ENCODE measurements around the gene SEMA4B. TPM values are rescaled to one million over a fixed set of nuclear protein-coding genes. Genes with fewer than 3 reads are reported as not detected.

Gene SEMA4B
- total RNA-seq, 1 experiment from 2014 or later: 50.2 TPM

DNA sequence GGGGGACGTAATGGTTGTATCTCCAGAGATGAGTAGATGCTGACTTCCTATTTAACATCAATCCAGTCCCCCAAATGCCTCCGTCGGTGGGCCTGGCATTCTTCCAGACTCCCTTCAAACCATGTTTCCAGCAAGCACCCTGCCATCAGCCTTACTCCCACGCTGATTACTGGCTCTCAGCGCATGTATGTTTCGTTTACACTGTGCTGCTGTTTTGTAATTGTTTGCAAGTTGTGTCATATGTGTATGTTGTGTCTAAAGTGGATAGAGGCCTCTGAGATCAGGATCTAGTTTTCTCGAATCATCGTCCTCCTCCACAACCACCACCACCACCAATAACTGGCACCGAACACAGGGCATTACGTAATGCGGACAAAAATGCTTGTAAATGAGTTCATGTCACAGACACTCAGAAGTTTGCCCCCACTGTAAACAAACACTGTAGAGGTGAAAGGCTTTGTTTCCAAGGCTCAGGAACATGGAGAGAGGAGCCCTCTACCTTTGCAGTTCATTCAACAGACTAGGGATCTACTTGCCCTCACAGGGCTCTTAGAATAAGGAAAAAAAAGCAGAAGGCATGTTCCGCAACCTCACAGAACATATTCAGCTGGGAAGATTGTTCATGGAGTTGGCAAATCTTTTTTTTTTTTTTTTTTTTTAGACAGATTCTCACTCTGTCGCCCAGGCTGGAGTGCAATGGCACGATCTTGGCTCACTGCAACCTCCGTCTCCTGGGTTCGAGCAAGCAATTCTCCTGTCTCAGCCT lies 46.1 kb upstream of the SEMA4B start:
- no peak for TF ChIP-seq ZBTB21 (CRISPR knock-in tag; IDR thresholded peaks at IDR 0.05; ENCODE audit: borderline replicate concordance)
- no peak for TF ChIP-seq ZNF317 (CRISPR knock-in tag; IDR thresholded peaks at IDR 0.05; ENCODE audit: borderline replicate concordance, low read depth)
- TF ChIP-seq GABPB1 (CRISPR knock-in tag; IDR thresholded peaks at IDR 0.05): peak; percentile 60; the same call in 1 of the 2 replicates
- POLR2A ChIA-PET: interaction anchor here (0.7 kb wide), 1 partner anchor 685 kb away, joined by 5 read pairs; no protein-coding TSS in a partner anchor
- DNase-seq (ENCODE audit: low spot score) (no peak), ATAC-seq (no peak)
- Mint-ChIP-seq H3K9me3 (no peaks in the 10 kb centered on the region), H3K27ac (peak overlapping the region; percentile 57; the same call in 1 of the 2 replicates), H3K4me1 (peaks cover 47% of the 10 kb centered on the region), H3K36me3 (no peaks in the 10 kb centered on the region), H3K27me3 (ENCODE audit: low read depth) (peaks cover 5% of the 10 kb centered on the region), H3K4me3 (no peak overlapping the region)
- CTCF ChIA-PET: interaction anchor here (0.7 kb wide), 1 partner anchor 76 kb away, joined by 7 read pairs; no protein-coding TSS in a partner anchor

DNA sequence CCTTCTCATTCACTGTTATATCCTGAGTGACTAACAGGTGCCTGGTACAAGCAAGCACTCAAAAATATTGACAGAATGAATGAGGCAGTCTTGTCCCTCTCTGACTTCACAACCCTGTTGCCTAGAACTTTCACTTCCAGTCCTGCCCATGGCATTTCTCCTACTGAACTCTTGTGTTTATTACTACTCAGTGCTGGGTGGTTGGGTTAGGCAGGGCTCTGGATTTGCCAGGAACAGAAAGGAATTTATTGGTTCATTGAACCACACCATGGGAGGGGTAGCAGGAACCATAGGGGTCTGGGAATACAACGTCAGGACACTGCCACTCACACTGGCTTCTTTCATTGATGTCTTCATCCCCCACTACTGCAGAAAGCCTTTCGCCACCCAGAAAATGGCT lies 41.9 kb upstream of the SEMA4B start:
- POLR2A ChIA-PET: interaction anchor here (0.7 kb wide), 2 partner anchors 24 to 42 kb away, joined by 3 to 6 read pairs; partner anchors contain the start of gene SEMA4B

More for the DNA sequence above, 41.9 kb upstream of the SEMA4B start:
- ATAC-seq: no peak
- Mint-ChIP-seq H3K27ac (peak overlapping the region; percentile 18), H3K36me3 (no peaks in the 10 kb centered on the region), H3K4me1 (peaks cover 42% of the 10 kb centered on the region), H3K27me3 (ENCODE audit: low read depth) (no peaks in the 10 kb centered on the region), H3K4me3 (no peak overlapping the region), H3K9me3 (no peaks in the 10 kb centered on the region)
- no peak for DNase-seq (ENCODE audit: low spot score)
- no peak for TF ChIP-seq RELA (CRISPR knock-in tag; IDR thresholded peaks at IDR 0.05; ENCODE audit: borderline replicate concordance)
- TF ChIP-seq, protein P1, sequence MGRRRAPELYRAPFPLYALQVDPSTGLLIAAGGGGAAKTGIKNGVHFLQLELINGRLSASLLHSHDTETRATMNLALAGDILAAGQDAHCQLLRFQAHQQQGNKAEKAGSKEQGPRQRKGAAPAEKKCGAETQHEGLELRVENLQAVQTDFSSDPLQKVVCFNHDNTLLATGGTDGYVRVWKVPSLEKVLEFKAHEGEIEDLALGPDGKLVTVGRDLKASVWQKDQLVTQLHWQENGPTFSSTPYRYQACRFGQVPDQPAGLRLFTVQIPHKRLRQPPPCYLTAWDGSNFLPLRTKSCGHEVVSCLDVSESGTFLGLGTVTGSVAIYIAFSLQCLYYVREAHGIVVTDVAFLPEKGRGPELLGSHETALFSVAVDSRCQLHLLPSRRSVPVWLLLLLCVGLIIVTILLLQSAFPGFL (CRISPR knock-in tag; IDR thresholded peaks at IDR 0.05; ENCODE audit: borderline replicate concordance): no peak
- TF ChIP-seq RORB (CRISPR knock-in tag; IDR thresholded peaks at IDR 0.05): no peak
- TF ChIP-seq, protein P2, sequence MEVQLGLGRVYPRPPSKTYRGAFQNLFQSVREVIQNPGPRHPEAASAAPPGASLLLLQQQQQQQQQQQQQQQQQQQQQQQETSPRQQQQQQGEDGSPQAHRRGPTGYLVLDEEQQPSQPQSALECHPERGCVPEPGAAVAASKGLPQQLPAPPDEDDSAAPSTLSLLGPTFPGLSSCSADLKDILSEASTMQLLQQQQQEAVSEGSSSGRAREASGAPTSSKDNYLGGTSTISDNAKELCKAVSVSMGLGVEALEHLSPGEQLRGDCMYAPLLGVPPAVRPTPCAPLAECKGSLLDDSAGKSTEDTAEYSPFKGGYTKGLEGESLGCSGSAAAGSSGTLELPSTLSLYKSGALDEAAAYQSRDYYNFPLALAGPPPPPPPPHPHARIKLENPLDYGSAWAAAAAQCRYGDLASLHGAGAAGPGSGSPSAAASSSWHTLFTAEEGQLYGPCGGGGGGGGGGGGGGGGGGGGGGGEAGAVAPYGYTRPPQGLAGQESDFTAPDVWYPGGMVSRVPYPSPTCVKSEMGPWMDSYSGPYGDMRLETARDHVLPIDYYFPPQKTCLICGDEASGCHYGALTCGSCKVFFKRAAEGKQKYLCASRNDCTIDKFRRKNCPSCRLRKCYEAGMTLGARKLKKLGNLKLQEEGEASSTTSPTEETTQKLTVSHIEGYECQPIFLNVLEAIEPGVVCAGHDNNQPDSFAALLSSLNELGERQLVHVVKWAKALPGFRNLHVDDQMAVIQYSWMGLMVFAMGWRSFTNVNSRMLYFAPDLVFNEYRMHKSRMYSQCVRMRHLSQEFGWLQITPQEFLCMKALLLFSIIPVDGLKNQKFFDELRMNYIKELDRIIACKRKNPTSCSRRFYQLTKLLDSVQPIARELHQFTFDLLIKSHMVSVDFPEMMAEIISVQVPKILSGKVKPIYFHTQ (CRISPR knock-in tag; IDR thresholded peaks at IDR 0.05): no peak
- TF ChIP-seq ZNF219 (CRISPR knock-in tag; IDR thresholded peaks at IDR 0.05; ENCODE audit: borderline replicate concordance): no peak
- TF ChIP-seq, protein P3, sequence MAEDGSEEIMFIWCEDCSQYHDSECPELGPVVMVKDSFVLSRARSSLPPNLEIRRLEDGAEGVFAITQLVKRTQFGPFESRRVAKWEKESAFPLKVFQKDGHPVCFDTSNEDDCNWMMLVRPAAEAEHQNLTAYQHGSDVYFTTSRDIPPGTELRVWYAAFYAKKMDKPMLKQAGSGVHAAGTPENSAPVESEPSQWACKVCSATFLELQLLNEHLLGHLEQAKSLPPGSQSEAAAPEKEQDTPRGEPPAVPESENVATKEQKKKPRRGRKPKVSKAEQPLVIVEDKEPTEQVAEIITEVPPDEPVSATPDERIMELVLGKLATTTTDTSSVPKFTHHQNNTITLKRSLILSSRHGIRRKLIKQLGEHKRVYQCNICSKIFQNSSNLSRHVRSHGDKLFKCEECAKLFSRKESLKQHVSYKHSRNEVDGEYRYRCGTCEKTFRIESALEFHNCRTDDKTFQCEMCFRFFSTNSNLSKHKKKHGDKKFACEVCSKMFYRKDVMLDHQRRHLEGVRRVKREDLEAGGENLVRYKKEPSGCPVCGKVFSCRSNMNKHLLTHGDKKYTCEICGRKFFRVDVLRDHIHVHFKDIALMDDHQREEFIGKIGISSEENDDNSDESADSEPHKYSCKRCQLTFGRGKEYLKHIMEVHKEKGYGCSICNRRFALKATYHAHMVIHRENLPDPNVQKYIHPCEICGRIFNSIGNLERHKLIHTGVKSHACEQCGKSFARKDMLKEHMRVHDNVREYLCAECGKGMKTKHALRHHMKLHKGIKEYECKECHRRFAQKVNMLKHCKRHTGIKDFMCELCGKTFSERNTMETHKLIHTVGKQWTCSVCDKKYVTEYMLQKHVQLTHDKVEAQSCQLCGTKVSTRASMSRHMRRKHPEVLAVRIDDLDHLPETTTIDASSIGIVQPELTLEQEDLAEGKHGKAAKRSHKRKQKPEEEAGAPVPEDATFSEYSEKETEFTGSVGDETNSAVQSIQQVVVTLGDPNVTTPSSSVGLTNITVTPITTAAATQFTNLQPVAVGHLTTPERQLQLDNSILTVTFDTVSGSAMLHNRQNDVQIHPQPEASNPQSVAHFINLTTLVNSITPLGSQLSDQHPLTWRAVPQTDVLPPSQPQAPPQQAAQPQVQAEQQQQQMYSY (CRISPR knock-in tag; IDR thresholded peaks at IDR 0.05): no peak
- TF ChIP-seq, protein P4, sequence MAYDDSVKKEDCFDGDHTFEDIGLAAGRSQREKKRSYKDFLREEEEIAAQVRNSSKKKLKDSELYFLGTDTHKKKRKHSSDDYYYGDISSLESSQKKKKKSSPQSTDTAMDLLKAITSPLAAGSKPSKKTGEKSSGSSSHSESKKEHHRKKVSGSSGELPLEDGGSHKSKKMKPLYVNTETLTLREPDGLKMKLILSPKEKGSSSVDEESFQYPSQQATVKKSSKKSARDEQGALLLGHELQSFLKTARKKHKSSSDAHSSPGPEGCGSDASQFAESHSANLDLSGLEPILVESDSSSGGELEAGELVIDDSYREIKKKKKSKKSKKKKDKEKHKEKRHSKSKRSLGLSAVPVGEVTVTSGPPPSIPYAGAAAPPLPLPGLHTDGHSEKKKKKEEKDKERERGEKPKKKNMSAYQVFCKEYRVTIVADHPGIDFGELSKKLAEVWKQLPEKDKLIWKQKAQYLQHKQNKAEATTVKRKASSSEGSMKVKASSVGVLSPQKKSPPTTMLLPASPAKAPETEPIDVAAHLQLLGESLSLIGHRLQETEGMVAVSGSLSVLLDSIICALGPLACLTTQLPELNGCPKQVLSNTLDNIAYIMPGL (CRISPR knock-in tag; IDR thresholded peaks at IDR 0.05): no peak
- TF ChIP-seq MXD4 (CRISPR knock-in tag; IDR thresholded peaks at IDR 0.05; ENCODE audit: borderline replicate concordance): no peak
- no peak for TF ChIP-seq ZNF263 (CRISPR knock-in tag; IDR thresholded peaks at IDR 0.05; ENCODE audit: low read depth)
- TF ChIP-seq SP1 (CRISPR knock-in tag; conservative IDR thresholded peaks at IDR 0.05): no peak
- TF ChIP-seq SOX15 (CRISPR knock-in tag; IDR thresholded peaks at IDR 0.05): no peak
- TF ChIP-seq CREM (CRISPR knock-in tag; IDR thresholded peaks at IDR 0.05): no peak
- CTCF ChIA-PET: interaction anchor here (0.8 kb wide), 1 partner anchor 16 kb away, joined by 3 read pairs; no protein-coding TSS in a partner anchor

Measured in WTC11 (cell line).